ENCODE results near the gene FARP1. TPM values are rescaled to one million over a fixed set of nuclear protein-coding genes. Genes with fewer than 3 reads are reported as not detected.

The FARP1 gene
- total and polyA plus RNA-seq, 10 of the 15 experiments (the other 5 are each of a cell fraction or from before 2014, with no cell fraction given) = 0.17 to 6.9 (median 0.68) TPM

- Histone ChIP-seq H3K4me3 (no peak overlapping the region), H4K20me1 (ENCODE audit: control insufficient read depth, insufficient read depth) (no peaks in the 10 kb centered on the region), H3K4me1 (ENCODE audit: control insufficient read depth, insufficient read depth, low read length) (no peaks in the 10 kb centered on the region; the same call in 1 of the 2 replicates), H2AFZ (ENCODE audit: control insufficient read depth, low read depth, low read length) (no peak overlapping the region), H3K79me2 (ENCODE audit: control insufficient read depth, insufficient read depth, low read length) (no peaks in the 10 kb centered on the region), H3K9ac (ENCODE audit: control insufficient read depth, insufficient read depth, low read length) (no peak overlapping the region), H3K27me3 (replicated peaks in 1 of 2; ENCODE audit: control insufficient read depth in 2 of 2, insufficient read depth in 2 of 2, low read length in 1 of 2) (no peaks in the 10 kb centered on the region), H3K4me2 (ENCODE audit: control insufficient read depth, insufficient read depth) (no peak overlapping the region), H3K36me3 (ENCODE audit: control insufficient read depth in 2 of 2, insufficient read depth in 2 of 2, low read length in 1 of 2) (no peaks in the 10 kb centered on the region), H3K9me3 (replicated peaks; ENCODE audit: control insufficient read depth, insufficient read depth, low read length) (no peaks in the 10 kb centered on the region), H3K27ac (ENCODE audit: control insufficient read depth, insufficient read depth) (no peak overlapping the region)
- ATAC-seq (no peak), FAIRE-seq (no peak), DNase-seq (ENCODE audit: low read depth, low spot score) (no peak)
- no TSS peak for BruUV-seq (replicated peaks)
- intact Hi-C loops (cut with micrococcal nuclease; ENCODE audit: unreplicated experiment) (no loop called here), in situ Hi-C loops (cut with MboI) (no loop called here)
- ChIA-PET POLR2A (interaction anchor here (0.6 to 0.7 kb wide), 2 partner anchors 41 to 114 kb away, joined by 3 read pairs; no protein-coding TSS in a partner anchor), SMC1A (ENCODE audit: uncharacterized antibody, unreplicated experiment) (interaction anchor here (1.0 to 1.1 kb wide), 3 partner anchors 94 to 127 kb away, joined by 4 to 5 read pairs (median 4); no protein-coding TSS in a partner anchor), RAD21 (ENCODE audit: unreplicated experiment) (no interaction called here), CTCF (interaction anchor here (1.6 kb wide), 1 partner anchor 10 kb away, joined by 5 read pairs; no protein-coding TSS in a partner anchor)
- 67% methylated on average over 2 of the region's 2 CpGs for WGBS (ENCODE audit: insufficient coverage, insufficient replicate concordance, low lambda C conversion rate, missing lambda C conversion rate)
- no peak for TF ChIP-seq SMAD5 (IDR thresholded peaks at IDR 0.05; ENCODE audit: low read depth)
- TF ChIP-seq ZNF24 (IDR thresholded peaks at IDR 0.05) = no peak
- TF ChIP-seq, protein P1, sequence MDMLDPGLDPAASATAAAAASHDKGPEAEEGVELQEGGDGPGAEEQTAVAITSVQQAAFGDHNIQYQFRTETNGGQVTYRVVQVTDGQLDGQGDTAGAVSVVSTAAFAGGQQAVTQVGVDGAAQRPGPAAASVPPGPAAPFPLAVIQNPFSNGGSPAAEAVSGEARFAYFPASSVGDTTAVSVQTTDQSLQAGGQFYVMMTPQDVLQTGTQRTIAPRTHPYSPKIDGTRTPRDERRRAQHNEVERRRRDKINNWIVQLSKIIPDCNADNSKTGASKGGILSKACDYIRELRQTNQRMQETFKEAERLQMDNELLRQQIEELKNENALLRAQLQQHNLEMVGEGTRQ (IDR thresholded peaks at IDR 0.05; ENCODE audit: borderline replicate concordance, low read depth, low read length) = no peak
- no peak for TF ChIP-seq TCF12 (IDR thresholded peaks at IDR 0.05; ENCODE audit: low read depth, low read length)
- no peak for TF ChIP-seq TARDBP (IDR thresholded peaks at IDR 0.05; ENCODE audit: borderline replicate concordance)
- no peak for TF ChIP-seq JUNB (IDR thresholded peaks at IDR 0.05)
Observed at GRCh38 chr13:98275681-98276171, 132.8 kb downstream of the FARP1 start.

DNA sequence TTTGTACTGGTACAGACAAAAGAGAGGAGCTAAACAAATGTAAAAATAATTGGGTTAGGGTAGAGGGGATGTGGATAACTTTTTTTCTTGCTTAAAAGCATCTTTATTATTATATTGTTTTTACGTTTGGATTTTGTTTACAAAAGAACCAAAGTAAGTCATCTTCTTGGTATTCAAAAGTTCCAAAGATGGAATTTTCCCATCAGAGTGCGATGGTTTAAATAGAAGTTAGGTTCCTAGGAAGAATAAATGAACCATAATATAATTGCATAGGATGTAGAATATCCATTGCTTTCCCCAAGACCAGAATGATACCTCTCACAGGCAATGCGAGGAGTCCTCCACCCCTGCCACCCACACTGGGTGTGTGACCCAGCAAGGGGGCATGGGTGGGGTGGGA is 133.6 kb downstream of the FARP1 start:
- Histone ChIP-seq H3K9me3 (replicated peaks; ENCODE audit: control insufficient read depth, insufficient read depth, low read length) (no peaks in the 10 kb centered on the region), H3K4me3 (no peak overlapping the region), H3K4me1 (ENCODE audit: control insufficient read depth, insufficient read depth, low read length) (no peaks in the 10 kb centered on the region; the same call in 1 of the 2 replicates), H2AFZ (ENCODE audit: control insufficient read depth, low read depth, low read length) (no peak overlapping the region), H4K20me1 (ENCODE audit: control insufficient read depth, insufficient read depth) (no peaks in the 10 kb centered on the region), H3K27me3 (replicated peaks in 1 of 2; ENCODE audit: control insufficient read depth in 2 of 2, insufficient read depth in 2 of 2, low read length in 1 of 2) (no peaks in the 10 kb centered on the region), H3K27ac (ENCODE audit: control insufficient read depth, insufficient read depth) (no peak overlapping the region), H3K9ac (ENCODE audit: control insufficient read depth, insufficient read depth, low read length) (no peak overlapping the region), H3K36me3 (ENCODE audit: control insufficient read depth in 2 of 2, insufficient read depth in 2 of 2, low read length in 1 of 2) (no peaks in the 10 kb centered on the region), H3K4me2 (ENCODE audit: control insufficient read depth, insufficient read depth) (no peak overlapping the region), H3K79me2 (ENCODE audit: control insufficient read depth, insufficient read depth, low read length) (no peaks in the 10 kb centered on the region)
- no peak for TF ChIP-seq HDAC6 (IDR thresholded peaks at IDR 0.05; ENCODE audit: unreplicated experiment)
- no peak for TF ChIP-seq SRF (IDR thresholded peaks at IDR 0.05; ENCODE audit: low read depth in 2 of 2, low read length in 2 of 2)
- no peak for TF ChIP-seq RBBP5 (conservative IDR thresholded peaks at IDR 0.05)
- TF ChIP-seq RUNX3 (IDR thresholded peaks at IDR 0.05; ENCODE audit: low read length) = no peak
- TF ChIP-seq ELK1 (IDR thresholded peaks at IDR 0.05; ENCODE audit: low read depth, low read length) = no peak
- TF ChIP-seq BCLAF1 (IDR thresholded peaks at IDR 0.05) = no peak
- ChIA-PET POLR2A (interaction anchor here (0.7 kb wide), 1 partner anchor 41 kb away, joined by 3 read pairs; no protein-coding TSS in a partner anchor), RAD21 (ENCODE audit: unreplicated experiment) (interaction anchor here (0.5 kb wide), 1 partner anchor 279 kb away, joined by 3 read pairs; no protein-coding TSS in a partner anchor), SMC1A (ENCODE audit: uncharacterized antibody, unreplicated experiment) (interaction anchor here (0.6 to 1.1 kb wide), 4 partner anchors 94 to 128 kb away, joined by 4 to 5 read pairs (median 4); no protein-coding TSS in a partner anchor), CTCF (interaction anchor here (1.6 kb wide), 1 partner anchor 10 kb away, joined by 5 read pairs; no protein-coding TSS in a partner anchor)
- in situ Hi-C loops (cut with MboI) = no loop called here
- FAIRE-seq = no peak
- 35% methylated on average over 3 of the region's 3 CpGs for WGBS (ENCODE audit: insufficient coverage, insufficient replicate concordance, low lambda C conversion rate, missing lambda C conversion rate)
- BruUV-seq (replicated peaks) = no TSS peak
- no peak for ATAC-seq
- intact Hi-C loops (cut with micrococcal nuclease; ENCODE audit: unreplicated experiment) = no loop called here
- DNase-seq (ENCODE audit: low read depth, low spot score) = no peak
